H9 (cell line): ENCODE measurements around the gene CAB39L. TPM values are rescaled to one million over a fixed set of nuclear protein-coding genes. Genes with fewer than 3 reads are reported as not detected.

ENCODE experiments used
- DNase-seq: peaks from one replicate; pipeline ENCODE4 v3.0.0-alpha.2; 2017
- H2AFZ ChIP-seq: one replicate; pipeline ENCODE4 v1.6.1; 2013; ENCODE audit warnings: mild to moderate bottlenecking, low read length, control low read depth, moderate library complexity
- H2AK5ac ChIP-seq: 2 replicates; pipeline ENCODE4 v1.6.1; 2013; ENCODE audit warnings: low read length, control low read depth, mixed read lengths; ENCODE audit not compliant: insufficient read length
- H2BK120ac ChIP-seq: one replicate; pipeline ENCODE4 v1.6.1; 2013; ENCODE audit warnings: low read depth, mild to moderate bottlenecking, low read length, control low read depth, inconsistent platforms; ENCODE audit not compliant: poor library complexity, severe bottlenecking
- H2BK12ac ChIP-seq: 2 replicates; pipeline ENCODE4 v1.6.1; 2013; ENCODE audit warnings: low read length, control low read depth, mixed read lengths, low read depth; ENCODE audit not compliant: insufficient read length
- H2BK15ac ChIP-seq: 2 replicates; pipeline ENCODE4 v1.6.1; 2013; ENCODE audit warnings: low read depth, low read length, control low read depth
- H2BK20ac ChIP-seq: one replicate; pipeline ENCODE4 v1.6.1; 2013; ENCODE audit warnings: low read depth, mild to moderate bottlenecking, low read length, control low read depth, inconsistent platforms; ENCODE audit not compliant: poor library complexity, severe bottlenecking
- H2BK5ac ChIP-seq: 2 replicates; pipeline ENCODE4 v1.6.1; 2013; ENCODE audit warnings: low read length, control low read depth, mixed read lengths; ENCODE audit not compliant: insufficient read length
- H3K14ac ChIP-seq: 2 replicates; pipeline ENCODE4 v1.6.1; 2013; ENCODE audit warnings: low read length, control low read depth; ENCODE audit not compliant: insufficient read depth
- H3K18ac ChIP-seq: 2 replicates; pipeline ENCODE4 v1.6.1; 2013; ENCODE audit warnings: low read depth, mild to moderate bottlenecking, mixed read lengths, low read length, control low read depth; ENCODE audit not compliant: insufficient read length
- H3K23ac ChIP-seq: 2 replicates; pipeline ENCODE4 v1.6.1; 2013; ENCODE audit warnings: low read length, control low read depth, mixed read lengths, low read depth; ENCODE audit not compliant: insufficient read length
- H3K23me2 ChIP-seq: 2 replicates; pipeline ENCODE4 v1.6.1; 2013; ENCODE audit warnings: low read depth, mild to moderate bottlenecking, mixed read lengths, low read length, control low read depth; ENCODE audit not compliant: insufficient read length, poor library complexity, severe bottlenecking
- H3K27ac ChIP-seq: 2 replicates; pipeline ENCODE4 v1.5.1; 2013; ENCODE audit warnings: low read length, control low read depth, mixed read lengths, low read depth; ENCODE audit not compliant: insufficient read length
- H3K27me3 ChIP-seq: 2 replicates; pipeline ENCODE4 v1.6.1; 2013; ENCODE audit warnings: low read length, control low read depth, inconsistent platforms; ENCODE audit not compliant: insufficient read depth
- H3K4ac ChIP-seq: 2 replicates; pipeline ENCODE4 v1.6.1; 2013; ENCODE audit warnings: low read depth, mild to moderate bottlenecking, control low read depth, inconsistent platforms, low read length, moderate library complexity
- H3K4me1 ChIP-seq: 2 replicates; pipeline ENCODE4 v1.6.1; 2013; ENCODE audit warnings: low read length, control low read depth, inconsistent platforms; ENCODE audit not compliant: insufficient read depth
- H3K4me2 ChIP-seq: 2 replicates; pipeline ENCODE4 v1.6.1; 2013; ENCODE audit warnings: low read length, control low read depth, mixed read lengths; ENCODE audit not compliant: insufficient read length, insufficient read depth
- H3K56ac ChIP-seq: 2 replicates; pipeline ENCODE4 v1.6.1; 2013; ENCODE audit warnings: low read depth, mild to moderate bottlenecking, mixed read lengths, low read length, control low read depth; ENCODE audit not compliant: insufficient read length
- H3K79me1 ChIP-seq: 2 replicates; pipeline ENCODE4 v1.6.1; 2013; ENCODE audit warnings: low read depth, mild to moderate bottlenecking, moderate library complexity, low read length, control low read depth, inconsistent platforms; ENCODE audit not compliant: insufficient read depth, poor library complexity, severe bottlenecking
- H3K79me2 ChIP-seq: 2 replicates; pipeline ENCODE4 v1.6.1; 2013; ENCODE audit warnings: low read length, control low read depth, inconsistent platforms; ENCODE audit not compliant: insufficient read depth
- H3K9ac ChIP-seq: 2 replicates; pipeline ENCODE4 v1.6.1; 2013; ENCODE audit warnings: low read length, control low read depth, mixed read lengths; ENCODE audit not compliant: insufficient read length; ENCODE audit errors: extremely low read depth
- H3K9me3 ChIP-seq: one replicate; pipeline ENCODE4 v1.6.1; 2013; ENCODE audit warnings: low read depth, low read length, inconsistent platforms; ENCODE audit not compliant: control insufficient read depth
- H3T11ph ChIP-seq: one replicate; pipeline ENCODE4 v1.6.1; 2013; ENCODE audit warnings: mild to moderate bottlenecking, low read length, control low read depth, inconsistent platforms
- H4K20me1 ChIP-seq: one replicate; pipeline ENCODE4 v1.6.1; 2013; ENCODE audit not compliant: control insufficient read depth, insufficient read length, insufficient read depth
- H4K5ac ChIP-seq: 2 replicates; pipeline ENCODE4 v1.6.1; 2013; ENCODE audit warnings: low read depth, mild to moderate bottlenecking, mixed read lengths, low read length, control low read depth; ENCODE audit not compliant: insufficient read length
- H4K8ac ChIP-seq: replicated peaks from 2 replicates; pipeline ENCODE4 v1.6.1; 2013; ENCODE audit warnings: low read length, control low read depth, mixed read lengths, low read depth; ENCODE audit not compliant: insufficient read length
- H4K91ac ChIP-seq: 2 replicates; pipeline ENCODE4 v1.6.1; 2013; ENCODE audit warnings: low read depth, mild to moderate bottlenecking, moderate library complexity, mixed read lengths, low read length, control low read depth; ENCODE audit not compliant: insufficient read length
- H3K27ac Mint-ChIP-seq, 3 experiments: 2 replicates in 2 of 3; 3 replicates in 1 of 3; pipeline ENCODE4 v1.8.0; 2020 to 2021; ENCODE audit warnings: mixed read lengths in 3 of 3, mild to moderate bottlenecking in 1 of 3, moderate library complexity in 1 of 3
- H3K27me3 Mint-ChIP-seq: 2 replicates; pipeline ENCODE4 v1.8.0; 2021; ENCODE audit warnings: low read depth, mild to moderate bottlenecking, moderate library complexity, mixed read lengths
- H3K36me3 Mint-ChIP-seq, 3 experiments: 2 replicates in 2 of 3; 3 replicates in 1 of 3; pipeline ENCODE4 v1.8.0; 2020 to 2021; ENCODE audit warnings: low read depth in 3 of 3, mixed read lengths in 3 of 3; ENCODE audit not compliant: insufficient read depth in 1 of 3
- H3K4me1 Mint-ChIP-seq, 2 experiments: 2 replicates each; pipeline ENCODE4 v1.8.0; 2020; ENCODE audit warnings: mixed read lengths in 2 of 2
- H3K4me3 Mint-ChIP-seq, 2 experiments: 2 replicates in 1 of 2; 3 replicates in 1 of 2; pipeline ENCODE4 v1.8.0; 2020 to 2021; ENCODE audit warnings: mild to moderate bottlenecking in 2 of 2, mixed read lengths in 2 of 2, moderate library complexity in 1 of 2
- H3K9me3 Mint-ChIP-seq, 2 experiments: 2 replicates in 1 of 2; 3 replicates in 1 of 2; pipeline ENCODE4 v1.8.0; 2020; ENCODE audit warnings: mild to moderate bottlenecking in 2 of 2, mixed read lengths in 2 of 2, moderate library complexity in 1 of 2
- whole genome bisulfite sequencing: extraction: QIAGEN DNeasy Blood & Tissue Kit; methylation state at CpG from one replicate; pipeline ENCODE4 v1.1.7; 2013; ENCODE audit warnings: missing lambda C conversion rate, low lambda C conversion rate, mixed read lengths; ENCODE audit not compliant: insufficient read length; ENCODE audit errors: extremely low coverage; 5-methylcytosine and 5-hydroxymethylcytosine counted together
- total RNA-seq: library from RNA; stranded (reverse); gene quantifications from 2 replicates; pipeline ENCODE4 v1.2.1, GENCODE V29; 2021
- TF ChIP-seq, protein P1 (sequence below): fragments of 200-600 bp; sonication (generic); conservative IDR thresholded peaks from 3 replicates; pipeline ENCODE4 v1.8.0; 2021; ENCODE audit warnings: antibody characterized with exemption, mild to moderate bottlenecking

CAB39L gene
- total RNA-seq, 1 experiment from 2014 or later, result 6.0 TPM

DNA sequence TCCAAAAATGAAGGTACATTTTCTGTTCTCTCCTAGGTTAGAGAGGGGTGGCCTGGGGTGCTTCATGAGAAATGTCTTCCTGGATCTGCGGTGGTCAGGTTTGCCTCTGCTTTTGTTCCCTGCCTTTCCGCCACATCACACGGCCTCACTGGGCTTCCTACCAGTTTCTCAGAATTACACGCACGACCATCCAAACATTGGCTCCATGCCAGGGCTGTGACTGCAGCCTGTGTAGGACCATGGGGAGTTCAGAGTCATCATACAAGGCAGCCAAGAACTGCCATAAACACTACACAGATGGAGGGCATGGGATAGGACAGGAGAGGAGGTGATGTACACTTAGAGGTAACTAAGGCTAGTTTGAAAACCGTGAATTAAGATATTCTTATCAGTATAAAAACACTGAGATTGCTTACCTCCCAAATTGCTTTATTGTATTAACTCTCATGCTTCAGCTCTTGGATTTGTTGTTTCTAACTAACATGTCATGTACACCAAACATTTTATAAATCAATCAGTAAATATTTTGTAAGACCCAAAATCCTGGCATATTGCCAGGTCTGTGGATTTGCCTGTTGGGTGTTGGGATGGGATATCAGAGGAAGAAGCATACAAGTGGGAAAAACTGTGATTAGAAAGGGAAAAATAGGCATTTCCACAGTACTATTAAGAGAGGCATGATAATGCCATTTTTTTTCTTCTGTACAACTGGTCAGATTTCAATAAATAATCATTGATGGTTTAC lies 150.9 kb downstream of the CAB39L start:
- H3K4me3 Mint-ChIP-seq, result no peak overlapping the region
- Histone ChIP-seq H3K27ac (no peak overlapping the region), H3K9ac (no peak overlapping the region), H3K79me1 (no peaks in the 10 kb centered on the region), H3K79me2 (no peaks in the 10 kb centered on the region), H3T11ph (no peak overlapping the region), H2AK5ac (no peak overlapping the region), H3K4me2 (no peak overlapping the region), H3K14ac (no peak overlapping the region), H4K5ac (no peak overlapping the region), H3K9me3 (no peaks in the 10 kb centered on the region), H3K4me1 (no peaks in the 10 kb centered on the region), H3K56ac (no peak overlapping the region), H2BK5ac (no peak overlapping the region), H3K23me2 (no peaks in the 10 kb centered on the region), H3K27me3 (no peaks in the 10 kb centered on the region), H4K8ac (no peak overlapping the region), H3K23ac (no peak overlapping the region), H4K91ac (no peak overlapping the region), H2BK120ac (no peak overlapping the region), H3K4ac (no peak overlapping the region), H3K18ac (no peak overlapping the region), H2BK12ac (peak overlapping the region; percentile 64), H4K20me1 (no peaks in the 10 kb centered on the region), H2AFZ (no peak overlapping the region), H2BK15ac (no peak overlapping the region), H2BK20ac (no peak overlapping the region)
- no peaks in the 10 kb centered on the region for H3K36me3 Mint-ChIP-seq
- WGBS, result no CpG with 5 or more reads among the region's 6 CpGs
- H3K27me3 Mint-ChIP-seq, result no peaks in the 10 kb centered on the region
- H3K9me3 Mint-ChIP-seq, result no peaks in the 10 kb centered on the region
- DNase-seq, result no peak
- no peaks in the 10 kb centered on the region for H3K4me1 Mint-ChIP-seq
- TF ChIP-seq, protein P1, sequence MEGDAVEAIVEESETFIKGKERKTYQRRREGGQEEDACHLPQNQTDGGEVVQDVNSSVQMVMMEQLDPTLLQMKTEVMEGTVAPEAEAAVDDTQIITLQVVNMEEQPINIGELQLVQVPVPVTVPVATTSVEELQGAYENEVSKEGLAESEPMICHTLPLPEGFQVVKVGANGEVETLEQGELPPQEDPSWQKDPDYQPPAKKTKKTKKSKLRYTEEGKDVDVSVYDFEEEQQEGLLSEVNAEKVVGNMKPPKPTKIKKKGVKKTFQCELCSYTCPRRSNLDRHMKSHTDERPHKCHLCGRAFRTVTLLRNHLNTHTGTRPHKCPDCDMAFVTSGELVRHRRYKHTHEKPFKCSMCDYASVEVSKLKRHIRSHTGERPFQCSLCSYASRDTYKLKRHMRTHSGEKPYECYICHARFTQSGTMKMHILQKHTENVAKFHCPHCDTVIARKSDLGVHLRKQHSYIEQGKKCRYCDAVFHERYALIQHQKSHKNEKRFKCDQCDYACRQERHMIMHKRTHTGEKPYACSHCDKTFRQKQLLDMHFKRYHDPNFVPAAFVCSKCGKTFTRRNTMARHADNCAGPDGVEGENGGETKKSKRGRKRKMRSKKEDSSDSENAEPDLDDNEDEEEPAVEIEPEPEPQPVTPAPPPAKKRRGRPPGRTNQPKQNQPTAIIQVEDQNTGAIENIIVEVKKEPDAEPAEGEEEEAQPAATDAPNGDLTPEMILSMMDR, result no peak
- no peak overlapping the region for H3K27ac Mint-ChIP-seq
